GM12878 (cell line): Measurements from ENCODE around the gene EIF2A. TPM values are rescaled to one million over a fixed set of nuclear protein-coding genes. Genes with fewer than 3 reads are reported as not detected.

Experiments
- CREM ChIP-seq: IDR thresholded peaks from 2 replicates; pipeline ENCODE4 v1.6.1; 2014; ENCODE audit warnings: antibody characterized with exemption, low read depth
- ETV6 ChIP-seq, 2 experiments: fragments of 450-650 bp in 1 of 2; IDR thresholded peaks in 1 of 2; conservative IDR thresholded peaks in 1 of 2; 2 replicates each; pipeline ENCODE4 v1.6.1; 2014; ENCODE audit warnings: antibody characterized with exemption in 1 of 2, borderline replicate concordance in 1 of 2, low read depth in 1 of 2, mild to moderate bottlenecking in 1 of 2, moderate library complexity in 1 of 2
- GATAD2B ChIP-seq: fragments of 450-650 bp; conservative IDR thresholded peaks from 2 replicates; pipeline ENCODE4 v1.6.1; 2017; ENCODE audit warnings: low read depth, mild to moderate bottlenecking, moderate library complexity
- NFYB ChIP-seq: IDR thresholded peaks from 2 replicates; pipeline ENCODE4 v1.6.1; 2011; ENCODE audit warnings: low read depth, mild to moderate bottlenecking, low read length, improper control_type of control experiment, moderate library complexity; ENCODE audit not compliant: insufficient read depth
- RBBP5 ChIP-seq: fragments of 200-600 bp; sonication (generic); conservative IDR thresholded peaks from 2 replicates; pipeline ENCODE4 v1.6.1; 2016
- RUNX3 ChIP-seq: IDR thresholded peaks from 2 replicates; pipeline ENCODE4 v1.6.1; 2012; ENCODE audit warnings: low read length, inconsistent platforms
- SIX5 ChIP-seq: IDR thresholded peaks from 2 replicates; pipeline ENCODE4 v1.6.1; 2011; ENCODE audit warnings: mild to moderate bottlenecking, low read depth, low read length, moderate library complexity; ENCODE audit not compliant: severe bottlenecking
- SMAD5 ChIP-seq: IDR thresholded peaks from 2 replicates; pipeline ENCODE4 v1.6.1; 2016; ENCODE audit warnings: antibody characterized with exemption, low read depth
- TCF7 ChIP-seq: IDR thresholded peaks from 2 replicates; pipeline ENCODE4 v1.6.1; 2014; ENCODE audit warnings: antibody characterized with exemption, borderline replicate concordance
- polyA plus RNA-seq, 11 experiments: library from polyadenylated mRNA; depleted of rRNA in 4 of 11; unstranded in 6 of 11; stranded (reverse) in 5 of 11; fragments of >200 nt; fragmentation: Nextera tagmentation in 4 of 11; fragmentation: Illumina TruSeq in 1 of 11; extraction: Ambion mirVana in 4 of 11; extraction: Trizol in 1 of 11; gene quantifications; 1 replicate in 1 of 11; 2 replicates in 10 of 11; pipeline versions ENCODE4 v1.2.1 to v1.2.3, GENCODE V29; 2011 to 2016; ENCODE audit warnings: inconsistent platforms in 2 of 11, missing spikeins in 2 of 11, low read depth in 1 of 11
- total RNA-seq, 4 experiments: library from RNA; depleted of rRNA in 3 of 4; stranded (reverse); fragments of >200 nt in 3 of 4; fragmentation: Illumina TruSeq in 1 of 4; extraction: Trizol in 1 of 4; gene quantifications; 2 replicates each; pipeline versions ENCODE4 v1.2.1 to v1.2.3, GENCODE V29; 2013 to 2021
- TF ChIP-seq, protein P1 (sequence below): fragments of 450-650 bp; IDR thresholded peaks from 2 replicates; pipeline ENCODE4 v1.6.1; 2018; ENCODE audit warnings: mild to moderate bottlenecking, low read depth, moderate library complexity; ENCODE audit not compliant: partially characterized antibody
- TF ChIP-seq, protein P2 (sequence below): IDR thresholded peaks from 2 replicates; pipeline ENCODE4 v1.6.1; 2012; ENCODE audit warnings: low read depth, low read length, improper control_type of control experiment
- TF ChIP-seq, protein P3 (sequence below): fragments of 450-650 bp; IDR thresholded peaks from 2 replicates; pipeline ENCODE4 v1.6.1; 2017; ENCODE audit warnings: mild to moderate bottlenecking, moderate library complexity
- TF ChIP-seq, protein P4 (sequence below): fragments of 150-350 bp; IDR thresholded peaks from 2 replicates; pipeline ENCODE4 v1.6.1; 2016; ENCODE audit warnings: low read depth, low read length
- TF ChIP-seq, protein P5 (sequence below): fragments of 450-650 bp; IDR thresholded peaks from 2 replicates; pipeline ENCODE4 v1.6.1; 2017; ENCODE audit warnings: antibody characterized with exemption, mild to moderate bottlenecking, moderate library complexity

EIF2A gene
- total and polyA plus RNA-seq, 10 of the 15 experiments (the other 5 are each of a cell fraction or from before 2014, with no cell fraction given): 85.4 to 211 (median 136) TPM

DNA sequence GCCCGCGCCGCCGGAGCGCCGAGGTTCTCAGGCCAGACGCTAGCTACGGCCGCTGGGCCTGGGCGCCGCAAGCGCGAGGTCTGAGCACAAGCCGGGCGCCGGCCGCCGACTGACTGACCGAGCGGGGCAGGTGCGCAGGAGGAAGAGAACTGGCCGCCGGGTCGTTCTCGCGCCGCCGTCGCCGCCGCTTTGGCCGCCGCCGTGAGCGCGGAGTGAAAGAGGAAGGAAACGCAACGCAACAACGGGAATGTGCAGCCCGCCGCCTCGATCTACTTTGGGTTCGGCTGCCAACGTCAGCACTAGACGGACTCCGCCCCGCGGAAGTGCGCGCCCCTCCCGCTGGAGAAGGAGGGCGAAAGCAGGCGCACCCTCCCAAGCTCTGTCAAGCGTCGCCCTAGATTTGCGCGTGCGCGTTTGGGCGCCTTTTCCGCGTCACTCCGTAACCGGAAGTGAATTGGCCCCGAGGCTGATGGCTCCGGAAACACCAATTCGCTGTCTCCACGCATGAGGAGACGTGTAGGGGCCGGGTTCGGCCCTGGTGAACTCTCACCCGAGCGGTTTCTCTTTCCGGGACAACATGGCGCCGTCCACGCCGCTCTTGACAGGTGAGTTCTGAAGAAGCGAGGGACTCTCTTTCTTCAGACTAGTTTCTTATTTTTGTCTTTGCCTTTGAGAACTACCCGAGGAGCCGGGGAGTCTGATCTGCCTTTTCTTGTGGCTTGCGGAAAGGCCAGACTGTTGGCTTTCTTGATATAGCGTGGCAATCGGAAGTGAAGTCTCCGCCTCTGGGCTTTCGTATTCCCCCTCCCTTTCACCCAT lies at the start of gene EIF2A, which contains the start of gene SERP1 (continued):
- peak; percentile 79 for TF ChIP-seq SIX5
- TF ChIP-seq, protein P1, sequence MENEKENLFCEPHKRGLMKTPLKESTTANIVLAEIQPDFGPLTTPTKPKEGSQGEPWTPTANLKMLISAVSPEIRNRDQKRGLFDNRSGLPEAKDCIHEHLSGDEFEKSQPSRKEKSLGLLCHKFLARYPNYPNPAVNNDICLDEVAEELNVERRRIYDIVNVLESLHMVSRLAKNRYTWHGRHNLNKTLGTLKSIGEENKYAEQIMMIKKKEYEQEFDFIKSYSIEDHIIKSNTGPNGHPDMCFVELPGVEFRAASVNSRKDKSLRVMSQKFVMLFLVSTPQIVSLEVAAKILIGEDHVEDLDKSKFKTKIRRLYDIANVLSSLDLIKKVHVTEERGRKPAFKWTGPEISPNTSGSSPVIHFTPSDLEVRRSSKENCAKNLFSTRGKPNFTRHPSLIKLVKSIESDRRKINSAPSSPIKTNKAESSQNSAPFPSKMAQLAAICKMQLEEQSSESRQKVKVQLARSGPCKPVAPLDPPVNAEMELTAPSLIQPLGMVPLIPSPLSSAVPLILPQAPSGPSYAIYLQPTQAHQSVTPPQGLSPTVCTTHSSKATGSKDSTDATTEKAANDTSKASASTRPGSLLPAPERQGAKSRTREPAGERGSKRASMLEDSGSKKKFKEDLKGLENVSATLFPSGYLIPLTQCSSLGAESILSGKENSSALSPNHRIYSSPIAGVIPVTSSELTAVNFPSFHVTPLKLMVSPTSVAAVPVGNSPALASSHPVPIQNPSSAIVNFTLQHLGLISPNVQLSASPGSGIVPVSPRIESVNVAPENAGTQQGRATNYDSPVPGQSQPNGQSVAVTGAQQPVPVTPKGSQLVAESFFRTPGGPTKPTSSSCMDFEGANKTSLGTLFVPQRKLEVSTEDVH: peak; percentile 84
- TF ChIP-seq CREM: peak; percentile 99
- TF ChIP-seq SMAD5: 0 out of 2 replicates have a peak, but pooled peaks have one; percentile 62
- TF ChIP-seq, protein P2, sequence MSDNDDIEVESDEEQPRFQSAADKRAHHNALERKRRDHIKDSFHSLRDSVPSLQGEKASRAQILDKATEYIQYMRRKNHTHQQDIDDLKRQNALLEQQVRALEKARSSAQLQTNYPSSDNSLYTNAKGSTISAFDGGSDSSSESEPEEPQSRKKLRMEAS: peak; percentile 68; the same call in 1 of the 2 replicates
- TF ChIP-seq NFYB: no peak
- peak; percentile 89 for TF ChIP-seq GATAD2B
- TF ChIP-seq RUNX3: peak; percentile 72; the same call in 1 of the 2 replicates
- TF ChIP-seq RBBP5: 0 out of 2 replicates have a peak, but pooled peaks have one; percentile 48
- TF ChIP-seq, protein P3, sequence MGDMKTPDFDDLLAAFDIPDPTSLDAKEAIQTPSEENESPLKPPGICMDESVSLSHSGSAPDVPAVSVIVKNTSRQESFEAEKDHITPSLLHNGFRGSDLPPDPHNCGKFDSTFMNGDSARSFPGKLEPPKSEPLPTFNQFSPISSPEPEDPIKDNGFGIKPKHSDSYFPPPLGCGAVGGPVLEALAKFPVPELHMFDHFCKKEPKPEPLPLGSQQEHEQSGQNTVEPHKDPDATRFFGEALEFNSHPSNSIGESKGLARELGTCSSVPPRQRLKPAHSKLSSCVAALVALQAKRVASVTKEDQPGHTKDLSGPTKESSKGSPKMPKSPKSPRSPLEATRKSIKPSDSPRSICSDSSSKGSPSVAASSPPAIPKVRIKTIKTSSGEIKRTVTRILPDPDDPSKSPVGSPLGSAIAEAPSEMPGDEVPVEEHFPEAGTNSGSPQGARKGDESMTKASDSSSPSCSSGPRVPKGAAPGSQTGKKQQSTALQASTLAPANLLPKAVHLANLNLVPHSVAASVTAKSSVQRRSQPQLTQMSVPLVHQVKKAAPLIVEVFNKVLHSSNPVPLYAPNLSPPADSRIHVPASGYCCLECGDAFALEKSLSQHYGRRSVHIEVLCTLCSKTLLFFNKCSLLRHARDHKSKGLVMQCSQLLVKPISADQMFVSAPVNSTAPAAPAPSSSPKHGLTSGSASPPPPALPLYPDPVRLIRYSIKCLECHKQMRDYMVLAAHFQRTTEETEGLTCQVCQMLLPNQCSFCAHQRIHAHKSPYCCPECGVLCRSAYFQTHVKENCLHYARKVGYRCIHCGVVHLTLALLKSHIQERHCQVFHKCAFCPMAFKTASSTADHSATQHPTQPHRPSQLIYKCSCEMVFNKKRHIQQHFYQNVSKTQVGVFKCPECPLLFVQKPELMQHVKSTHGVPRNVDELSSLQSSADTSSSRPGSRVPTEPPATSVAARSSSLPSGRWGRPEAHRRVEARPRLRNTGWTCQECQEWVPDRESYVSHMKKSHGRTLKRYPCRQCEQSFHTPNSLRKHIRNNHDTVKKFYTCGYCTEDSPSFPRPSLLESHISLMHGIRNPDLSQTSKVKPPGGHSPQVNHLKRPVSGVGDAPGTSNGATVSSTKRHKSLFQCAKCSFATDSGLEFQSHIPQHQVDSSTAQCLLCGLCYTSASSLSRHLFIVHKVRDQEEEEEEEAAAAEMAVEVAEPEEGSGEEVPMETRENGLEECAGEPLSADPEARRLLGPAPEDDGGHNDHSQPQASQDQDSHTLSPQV: no peak
- TF ChIP-seq TCF7: peak; percentile 67; the same call in 1 of the 2 replicates
- TF ChIP-seq, protein P4, sequence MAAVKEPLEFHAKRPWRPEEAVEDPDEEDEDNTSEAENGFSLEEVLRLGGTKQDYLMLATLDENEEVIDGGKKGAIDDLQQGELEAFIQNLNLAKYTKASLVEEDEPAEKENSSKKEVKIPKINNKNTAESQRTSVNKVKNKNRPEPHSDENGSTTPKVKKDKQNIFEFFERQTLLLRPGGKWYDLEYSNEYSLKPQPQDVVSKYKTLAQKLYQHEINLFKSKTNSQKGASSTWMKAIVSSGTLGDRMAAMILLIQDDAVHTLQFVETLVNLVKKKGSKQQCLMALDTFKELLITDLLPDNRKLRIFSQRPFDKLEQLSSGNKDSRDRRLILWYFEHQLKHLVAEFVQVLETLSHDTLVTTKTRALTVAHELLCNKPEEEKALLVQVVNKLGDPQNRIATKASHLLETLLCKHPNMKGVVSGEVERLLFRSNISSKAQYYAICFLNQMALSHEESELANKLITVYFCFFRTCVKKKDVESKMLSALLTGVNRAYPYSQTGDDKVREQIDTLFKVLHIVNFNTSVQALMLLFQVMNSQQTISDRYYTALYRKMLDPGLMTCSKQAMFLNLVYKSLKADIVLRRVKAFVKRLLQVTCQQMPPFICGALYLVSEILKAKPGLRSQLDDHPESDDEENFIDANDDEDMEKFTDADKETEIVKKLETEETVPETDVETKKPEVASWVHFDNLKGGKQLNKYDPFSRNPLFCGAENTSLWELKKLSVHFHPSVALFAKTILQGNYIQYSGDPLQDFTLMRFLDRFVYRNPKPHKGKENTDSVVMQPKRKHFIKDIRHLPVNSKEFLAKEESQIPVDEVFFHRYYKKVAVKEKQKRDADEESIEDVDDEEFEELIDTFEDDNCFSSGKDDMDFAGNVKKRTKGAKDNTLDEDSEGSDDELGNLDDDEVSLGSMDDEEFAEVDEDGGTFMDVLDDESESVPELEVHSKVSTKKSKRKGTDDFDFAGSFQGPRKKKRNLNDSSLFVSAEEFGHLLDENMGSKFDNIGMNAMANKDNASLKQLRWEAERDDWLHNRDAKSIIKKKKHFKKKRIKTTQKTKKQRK: no peak
- TF ChIP-seq, protein P5, sequence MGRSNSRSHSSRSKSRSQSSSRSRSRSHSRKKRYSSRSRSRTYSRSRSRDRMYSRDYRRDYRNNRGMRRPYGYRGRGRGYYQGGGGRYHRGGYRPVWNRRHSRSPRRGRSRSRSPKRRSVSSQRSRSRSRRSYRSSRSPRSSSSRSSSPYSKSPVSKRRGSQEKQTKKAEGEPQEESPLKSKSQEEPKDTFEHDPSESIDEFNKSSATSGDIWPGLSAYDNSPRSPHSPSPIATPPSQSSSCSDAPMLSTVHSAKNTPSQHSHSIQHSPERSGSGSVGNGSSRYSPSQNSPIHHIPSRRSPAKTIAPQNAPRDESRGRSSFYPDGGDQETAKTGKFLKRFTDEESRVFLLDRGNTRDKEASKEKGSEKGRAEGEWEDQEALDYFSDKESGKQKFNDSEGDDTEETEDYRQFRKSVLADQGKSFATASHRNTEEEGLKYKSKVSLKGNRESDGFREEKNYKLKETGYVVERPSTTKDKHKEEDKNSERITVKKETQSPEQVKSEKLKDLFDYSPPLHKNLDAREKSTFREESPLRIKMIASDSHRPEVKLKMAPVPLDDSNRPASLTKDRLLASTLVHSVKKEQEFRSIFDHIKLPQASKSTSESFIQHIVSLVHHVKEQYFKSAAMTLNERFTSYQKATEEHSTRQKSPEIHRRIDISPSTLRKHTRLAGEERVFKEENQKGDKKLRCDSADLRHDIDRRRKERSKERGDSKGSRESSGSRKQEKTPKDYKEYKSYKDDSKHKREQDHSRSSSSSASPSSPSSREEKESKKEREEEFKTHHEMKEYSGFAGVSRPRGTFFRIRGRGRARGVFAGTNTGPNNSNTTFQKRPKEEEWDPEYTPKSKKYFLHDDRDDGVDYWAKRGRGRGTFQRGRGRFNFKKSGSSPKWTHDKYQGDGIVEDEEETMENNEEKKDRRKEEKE: no peak
- peak in 1 of 2 experiments; percentile 51; a peak in 1 of 4 replicates for TF ChIP-seq ETV6 (conservative IDR thresholded peaks at IDR 0.05 in 1 of 2, IDR thresholded peaks at IDR 0.05 in 1 of 2; ENCODE audit: borderline replicate concordance in 1 of 2, low read depth in 1 of 2)
